Measurements from ENCODE around the gene CFP. TPM values are rescaled to one million over a fixed set of nuclear protein-coding genes. Genes with fewer than 3 reads are reported as not detected.

The CFP gene
- total RNA-seq (2016; rRNA removed; fragmentation: Illumina TruSeq; extraction: Trizol) (not detected in 2 replicates), polyA plus RNA-seq (2011; rRNA removed) (0.01 TPM in 1 of 2 replicates, not detected in the other), polyA minus RNA-seq (2011; rRNA and poly(A)+ RNA removed; ENCODE audit: low replicate concordance) (0.34 and 0.77 TPM in 2 replicates), Bru-seq, nascent RNA (percentile 21 among the genes with signal in this experiment), BruChase-seq, experiment 1, labeled RNA remaining after a 6-hour chase (percentile 36 among the genes with signal in this experiment), BruChase-seq, experiment 2, labeled RNA remaining after a 2-hour chase (percentile 29 among the genes with signal in this experiment)
- total RNA-seq (2016; cell fraction: cytosol; rRNA removed; fragmentation: Illumina TruSeq; extraction: Trizol; ENCODE audit: low read depth) = not detected in 2 replicates
- not detected in 2 replicates for total RNA-seq (2016; cell fraction: insoluble cytoplasmic fraction; rRNA removed; fragmentation: Illumina TruSeq; extraction: Trizol)
- not detected in 2 replicates for total RNA-seq (2016; cell fraction: membrane; rRNA removed; fragmentation: Illumina TruSeq; extraction: Trizol)
- total RNA-seq (2016; cell fraction: nucleus; rRNA removed; fragmentation: Illumina TruSeq; extraction: Trizol) = 0.31 TPM in 1 of 2 replicates, not detected in the other
- not detected in 2 replicates for polyA plus RNA-seq (2011; cell fraction: cytosol; rRNA removed)
- polyA plus RNA-seq (2011; cell fraction: nucleus; rRNA removed) = 0.03 and 0.11 TPM in 2 replicates
- 0.09 TPM in 1 of 2 replicates, not detected in the other for polyA plus RNA-seq (2012)
- not detected in 2 replicates for polyA plus RNA-seq (2016; cell fraction: cytosol; fragmentation: Illumina TruSeq; extraction: Trizol; ENCODE audit: low read depth)
- polyA plus RNA-seq (2016; cell fraction: insoluble cytoplasmic fraction; fragmentation: Illumina TruSeq; extraction: Trizol; ENCODE audit: low read depth) = not detected in 2 replicates
- polyA plus RNA-seq (2016; cell fraction: membrane; fragmentation: Illumina TruSeq; extraction: Trizol; ENCODE audit: low read depth) = not detected in 2 replicates
- not detected in 2 replicates for polyA plus RNA-seq (2016; cell fraction: nucleus; fragmentation: Illumina TruSeq; extraction: Trizol; ENCODE audit: insufficient read depth, low read depth)
- polyA minus RNA-seq (2011; cell fraction: cytosol; rRNA and poly(A)+ RNA removed) = not detected in 2 replicates
- 0.13 TPM in 1 of 2 replicates, not detected in the other for polyA minus RNA-seq (2011; cell fraction: nucleus; rRNA and poly(A)+ RNA removed)
- long read RNA-seq, experiment 1 = 0 reads
- long read RNA-seq, experiment 2 = 0 reads

DNA sequence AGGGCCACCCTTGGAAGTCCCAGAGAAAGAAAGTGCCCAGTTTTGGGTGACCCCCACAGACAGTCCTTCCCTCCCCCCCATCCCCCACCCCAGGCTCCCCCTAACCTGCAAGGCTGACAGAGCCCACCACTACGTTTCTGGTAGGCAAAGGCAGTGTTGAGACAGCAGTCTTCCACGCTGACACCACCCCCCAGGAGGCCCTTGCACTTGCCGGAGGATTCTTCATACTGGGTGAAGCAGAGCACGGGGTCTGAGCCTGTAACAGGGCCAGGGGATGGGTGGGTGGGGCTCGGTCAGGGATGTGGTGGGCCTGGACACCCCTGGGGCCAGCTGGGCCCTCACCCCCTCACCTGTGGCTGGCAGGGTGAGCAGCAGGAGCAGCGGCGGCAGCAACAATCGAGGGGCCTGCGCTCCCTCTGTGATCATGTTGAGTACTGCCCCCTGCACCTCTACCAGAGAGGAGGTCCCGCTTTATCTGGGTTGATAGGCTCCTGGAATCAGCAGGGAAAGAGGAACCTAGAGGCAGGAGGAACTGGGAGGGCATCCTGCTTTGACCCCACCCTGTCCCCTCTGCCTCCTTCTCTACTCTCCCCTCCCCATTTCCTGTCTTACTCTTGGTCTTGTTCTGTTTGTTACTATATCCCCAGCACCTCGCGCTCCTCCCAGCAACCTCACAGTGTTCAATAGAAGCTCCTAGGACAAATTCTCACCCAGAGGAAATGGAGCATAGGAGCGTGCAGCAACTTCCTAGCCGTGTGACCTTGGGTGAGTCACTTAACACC is at the start of gene CFP:
CFP (minus strand) TSS at position 512 of the 782 bp plus-strand sequence; CDS start at position 426, 86 bp downstream.
- no peak for FAIRE-seq
- Histone ChIP-seq H3K36me3 (replicated peaks in 1 of 2; ENCODE audit: control insufficient read depth in 1 of 2, insufficient read depth in 2 of 2, low read length in 2 of 2) (no peaks in the 10 kb centered on the region), H3K4me1 (ENCODE audit: insufficient read depth, low read length) (no peaks in the 10 kb centered on the region), H3K4me3 (replicated peaks in 1 of 3; ENCODE audit: insufficient read depth in 1 of 3, low read depth in 2 of 3, low read length in 3 of 3) (no peak within 1 kb of the TSS), H3K9ac (ENCODE audit: insufficient read depth, low read depth, low read length) (no peak within 1 kb of the TSS), H4K20me1 (ENCODE audit: insufficient read depth, low read length) (no peaks in the 10 kb centered on the region), H3K9me3 (ENCODE audit: low read length) (no peaks in the 10 kb centered on the region), H3K27ac (ENCODE audit: extremely low read length, insufficient read depth, low read length) (no peak within 1 kb of the TSS), H3K27me3 (ENCODE audit: control insufficient read depth in 1 of 2, insufficient read depth in 2 of 2, low read length in 2 of 2) (peaks cover 0 to 4% of the 10 kb centered on the region in 2 experiments; a peak in 1 of 5 replicates), H3K4me2 (ENCODE audit: low read depth, low read length) (no peak within 1 kb of the TSS), H2AFZ (ENCODE audit: low read length) (no peak within 1 kb of the TSS), H3K79me2 (ENCODE audit: insufficient read depth, low read length) (no peaks in the 10 kb centered on the region)
- POLR2A ChIA-PET = no interaction called here
- BruUV-seq (replicated peaks) = no TSS peak
- 80% methylated on average over 4 of the region's 14 CpGs for WGBS (ENCODE audit: low lambda C conversion rate)
- intact Hi-C loops (cut with micrococcal nuclease; ENCODE audit: unreplicated experiment) (no loop called here), in situ Hi-C loops (cut with HindIII; ENCODE audit: extremely low pct_ligation_motif_present, low pct_unique_long_range_greater_than_20kb) (no loop called here)
- no peak for ATAC-seq
- CTCF ChIA-PET (ENCODE audit: low intra/inter-chr PET ratio, low total read pairs) = no interaction called here
- no peak for DNase-seq (ENCODE audit: low spot score)
- TF ChIP-seq, protein P1, sequence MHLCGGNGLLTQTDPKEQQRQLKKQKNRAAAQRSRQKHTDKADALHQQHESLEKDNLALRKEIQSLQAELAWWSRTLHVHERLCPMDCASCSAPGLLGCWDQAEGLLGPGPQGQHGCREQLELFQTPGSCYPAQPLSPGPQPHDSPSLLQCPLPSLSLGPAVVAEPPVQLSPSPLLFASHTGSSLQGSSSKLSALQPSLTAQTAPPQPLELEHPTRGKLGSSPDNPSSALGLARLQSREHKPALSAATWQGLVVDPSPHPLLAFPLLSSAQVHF (CRISPR knock-in tag; IDR thresholded peaks at IDR 0.05) = no peak
- no peak for TF ChIP-seq PPARG (CRISPR knock-in tag; conservative IDR thresholded peaks at IDR 0.05)
- TF ChIP-seq ZNF792 (CRISPR knock-in tag; IDR thresholded peaks at IDR 0.05) = no peak
- no peak for TF ChIP-seq GZF1 (CRISPR knock-in tag; IDR thresholded peaks at IDR 0.05)
- no peak for TF ChIP-seq AHR (CRISPR knock-in tag; IDR thresholded peaks at IDR 0.05)
- TF ChIP-seq CBX2 (IDR thresholded peaks at IDR 0.05; ENCODE audit: low read depth, low read length) = no peak
- TF ChIP-seq CBX2 (CRISPR knock-in tag; IDR thresholded peaks at IDR 0.05; ENCODE audit: low read depth) = no peak
- TF ChIP-seq, protein P2, sequence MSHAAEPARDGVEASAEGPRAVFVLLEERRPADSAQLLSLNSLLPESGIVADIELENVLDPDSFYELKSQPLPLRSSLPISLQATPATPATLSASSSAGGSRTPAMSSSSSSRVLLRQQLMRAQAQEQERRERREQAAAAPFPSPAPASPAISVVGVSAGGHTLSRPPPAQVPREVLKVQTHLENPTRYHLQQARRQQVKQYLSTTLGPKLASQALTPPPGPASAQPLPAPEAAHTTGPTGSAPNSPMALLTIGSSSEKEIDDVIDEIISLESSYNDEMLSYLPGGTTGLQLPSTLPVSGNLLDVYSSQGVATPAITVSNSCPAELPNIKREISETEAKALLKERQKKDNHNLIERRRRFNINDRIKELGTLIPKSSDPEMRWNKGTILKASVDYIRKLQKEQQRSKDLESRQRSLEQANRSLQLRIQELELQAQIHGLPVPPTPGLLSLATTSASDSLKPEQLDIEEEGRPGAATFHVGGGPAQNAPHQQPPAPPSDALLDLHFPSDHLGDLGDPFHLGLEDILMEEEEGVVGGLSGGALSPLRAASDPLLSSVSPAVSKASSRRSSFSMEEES (CRISPR knock-in tag; IDR thresholded peaks at IDR 0.05) = no peak
- TF ChIP-seq ZNF256 (CRISPR knock-in tag; conservative IDR thresholded peaks at IDR 0.05) = no peak
- TF ChIP-seq U2AF1 (optimal IDR thresholded peaks at IDR 0.05; ENCODE audit: low read depth, low read length) = no peak
- TF ChIP-seq, protein P3, sequence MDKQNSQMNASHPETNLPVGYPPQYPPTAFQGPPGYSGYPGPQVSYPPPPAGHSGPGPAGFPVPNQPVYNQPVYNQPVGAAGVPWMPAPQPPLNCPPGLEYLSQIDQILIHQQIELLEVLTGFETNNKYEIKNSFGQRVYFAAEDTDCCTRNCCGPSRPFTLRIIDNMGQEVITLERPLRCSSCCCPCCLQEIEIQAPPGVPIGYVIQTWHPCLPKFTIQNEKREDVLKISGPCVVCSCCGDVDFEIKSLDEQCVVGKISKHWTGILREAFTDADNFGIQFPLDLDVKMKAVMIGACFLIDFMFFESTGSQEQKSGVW (CRISPR knock-in tag; IDR thresholded peaks at IDR 0.05; ENCODE audit: borderline replicate concordance) = no peak
- TF ChIP-seq ZNF841 (CRISPR knock-in tag; IDR thresholded peaks at IDR 0.05; ENCODE audit: borderline replicate concordance) = no peak
- TF ChIP-seq, protein P4, sequence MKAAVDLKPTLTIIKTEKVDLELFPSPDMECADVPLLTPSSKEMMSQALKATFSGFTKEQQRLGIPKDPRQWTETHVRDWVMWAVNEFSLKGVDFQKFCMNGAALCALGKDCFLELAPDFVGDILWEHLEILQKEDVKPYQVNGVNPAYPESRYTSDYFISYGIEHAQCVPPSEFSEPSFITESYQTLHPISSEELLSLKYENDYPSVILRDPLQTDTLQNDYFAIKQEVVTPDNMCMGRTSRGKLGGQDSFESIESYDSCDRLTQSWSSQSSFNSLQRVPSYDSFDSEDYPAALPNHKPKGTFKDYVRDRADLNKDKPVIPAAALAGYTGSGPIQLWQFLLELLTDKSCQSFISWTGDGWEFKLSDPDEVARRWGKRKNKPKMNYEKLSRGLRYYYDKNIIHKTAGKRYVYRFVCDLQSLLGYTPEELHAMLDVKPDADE (CRISPR knock-in tag; IDR thresholded peaks at IDR 0.05) = no peak

All from HepG2 (cell line).